Choroid plexus epithelial cell (primary cell): Measurements from ENCODE around the gene BPIFB6.

Experiments used
- DNase-seq: peaks from one replicate; pipeline ENCODE4 v3.0.0-alpha.2; 2010; ENCODE audit warnings: low read depth
- H3K4me3 ChIP-seq: 2 replicates; pipeline ENCODE4 v1.5.1; 2011; ENCODE audit warnings: low read depth, mild to moderate bottlenecking, control low read depth, low read length, moderate library complexity
- CTCF ChIP-seq: conservative IDR thresholded peaks from 2 replicates; pipeline ENCODE4 v1.5.1; 2011; ENCODE audit warnings: low read depth, mild to moderate bottlenecking, control low read depth, inconsistent platforms, low read length, moderate library complexity

Gene BPIFB6

GRCh38 chr20:33008336-33009213 lies 22.9 kb upstream of the BPIFB6 start:
- no peak overlapping the region for H3K4me3 ChIP-seq
- no peak for DNase-seq
- TF ChIP-seq CTCF, result no peak

GRCh38 chr20:33009214-33010132 lies 22.0 kb upstream of the BPIFB6 start:
- TF ChIP-seq CTCF, result no peak
- no peak for DNase-seq
- H3K4me3 ChIP-seq, result no peak overlapping the region

- DNase-seq, result no peak
- H3K4me3 ChIP-seq, result no peak overlapping the region
- no peak for TF ChIP-seq CTCF
These were observed 21.3 kb upstream of the BPIFB6 start for GRCh38 chr20:33010133-33010504.

- H3K4me3 ChIP-seq, result no peak overlapping the region
- no peak for TF ChIP-seq CTCF
- no peak for DNase-seq
These were observed 20.6 kb upstream of the BPIFB6 start for GRCh38 chr20:33010674-33011449.

- DNase-seq, result no peak
- H3K4me3 ChIP-seq, result no peak overlapping the region
- TF ChIP-seq CTCF, result no peak
These were observed 18.9 kb upstream of the BPIFB6 start for GRCh38 chr20:33012327-33013189.

GRCh38 chr20:33013701-33014326 lies 17.6 kb upstream of the BPIFB6 start:
- DNase-seq, result no peak
- no peak overlapping the region for H3K4me3 ChIP-seq
- no peak for TF ChIP-seq CTCF
